GM19099 (cell line): ENCODE data around the gene NUDT14.

Experiments used
- POLR2A ChIP-seq: IDR thresholded peaks from 3 replicates; pipeline ENCODE4 v1.6.1; 2011; ENCODE audit warnings: low read depth; ENCODE audit not compliant: insufficient read length; ENCODE audit errors: extremely low read depth

NUDT14 gene

GRCh38 chr14:105217774-105218173 lies 36.7 kb upstream of the NUDT14 start:
- no peak for TF ChIP-seq POLR2A

DNA sequence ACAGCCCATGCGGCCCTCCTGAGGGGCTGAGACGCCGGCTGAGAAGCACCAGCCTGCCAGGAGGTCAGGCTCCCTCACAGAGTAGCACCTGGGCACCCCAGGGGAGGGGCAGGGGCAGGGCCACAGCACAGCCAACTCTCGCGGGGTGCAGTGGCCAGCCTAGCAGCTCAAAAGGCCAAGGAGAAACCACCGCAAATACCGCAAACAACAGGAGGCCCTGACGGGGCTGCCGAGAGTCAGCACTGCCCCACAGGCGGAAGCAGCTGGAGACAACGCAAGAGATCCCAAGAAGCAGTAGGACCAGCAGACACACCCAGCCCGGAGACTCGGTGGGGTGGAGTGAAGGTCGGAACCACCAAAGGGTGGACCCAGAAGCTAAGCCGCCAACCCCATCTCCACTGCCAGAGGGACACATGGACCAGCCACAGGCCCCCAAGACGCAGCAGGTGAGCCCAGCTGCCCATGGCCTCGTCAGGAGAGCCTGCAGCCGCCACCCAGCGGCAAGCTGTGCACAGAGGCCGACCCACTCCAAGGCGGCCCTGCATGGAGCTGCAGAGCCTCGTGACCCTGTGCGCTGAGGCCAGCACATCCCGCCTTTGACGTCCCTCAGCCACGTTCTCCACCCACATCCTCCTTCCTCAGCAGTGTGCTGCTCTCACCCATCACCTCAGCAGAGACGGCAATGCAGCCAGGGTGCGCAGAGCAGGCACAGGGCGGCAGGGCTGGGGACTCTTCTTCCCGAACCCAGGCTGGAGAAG lies 35.6 kb upstream of the NUDT14 start:
- no peak for TF ChIP-seq POLR2A

- TF ChIP-seq POLR2A: no peak
Observed at GRCh38 chr14:105215602-105216001, 34.5 kb upstream of the NUDT14 start.

GRCh38 chr14:105214324-105214915 lies 33.3 kb upstream of the NUDT14 start:
- TF ChIP-seq POLR2A: no peak

- TF ChIP-seq POLR2A: no peak
Observed at GRCh38 chr14:105213361-105213760, 32.2 kb upstream of the NUDT14 start.

DNA sequence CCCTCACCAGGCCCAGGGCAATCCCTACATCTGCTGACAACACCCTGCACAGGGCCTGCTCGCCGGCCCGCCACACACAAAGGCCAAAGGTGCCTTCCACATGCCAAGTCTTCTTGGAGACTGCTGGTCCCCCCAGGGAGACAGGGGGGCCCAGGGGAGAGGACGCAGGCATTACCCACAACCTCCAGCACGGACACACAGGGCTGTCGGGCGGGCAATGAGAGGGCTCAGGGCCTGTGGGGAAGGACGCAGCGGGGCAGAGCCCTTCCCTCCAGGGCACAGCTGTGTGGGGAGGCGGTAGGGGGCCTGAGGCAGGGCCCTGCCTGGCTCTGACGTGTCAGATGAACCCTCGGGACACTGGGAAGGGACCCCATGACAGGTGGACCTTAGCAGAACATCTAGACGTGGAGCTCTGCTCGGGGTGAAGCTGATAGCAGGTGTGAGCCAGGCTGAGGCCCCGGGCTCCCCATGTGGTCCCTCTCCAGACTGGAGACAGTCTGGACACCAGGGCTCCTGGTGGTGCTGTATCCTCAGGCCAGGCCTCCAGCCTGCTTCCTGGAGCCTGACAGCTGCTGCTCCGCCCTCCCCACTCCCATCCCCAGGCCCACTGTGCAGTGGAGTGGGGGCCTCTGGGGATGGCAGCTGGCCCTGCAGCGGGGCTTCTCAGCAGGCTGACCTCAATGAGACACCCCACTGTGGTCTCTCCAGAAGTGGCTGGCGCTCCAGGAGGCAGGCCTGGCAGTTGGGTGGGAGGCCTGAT lies 31.6 kb upstream of the NUDT14 start:
- TF ChIP-seq POLR2A: no peak

GRCh38 chr14:105211758-105212089 lies 30.6 kb upstream of the NUDT14 start:
- no peak for TF ChIP-seq POLR2A

GRCh38 chr14:105211086-105211757 lies 30.1 kb upstream of the NUDT14 start:
- no peak for TF ChIP-seq POLR2A

DNA sequence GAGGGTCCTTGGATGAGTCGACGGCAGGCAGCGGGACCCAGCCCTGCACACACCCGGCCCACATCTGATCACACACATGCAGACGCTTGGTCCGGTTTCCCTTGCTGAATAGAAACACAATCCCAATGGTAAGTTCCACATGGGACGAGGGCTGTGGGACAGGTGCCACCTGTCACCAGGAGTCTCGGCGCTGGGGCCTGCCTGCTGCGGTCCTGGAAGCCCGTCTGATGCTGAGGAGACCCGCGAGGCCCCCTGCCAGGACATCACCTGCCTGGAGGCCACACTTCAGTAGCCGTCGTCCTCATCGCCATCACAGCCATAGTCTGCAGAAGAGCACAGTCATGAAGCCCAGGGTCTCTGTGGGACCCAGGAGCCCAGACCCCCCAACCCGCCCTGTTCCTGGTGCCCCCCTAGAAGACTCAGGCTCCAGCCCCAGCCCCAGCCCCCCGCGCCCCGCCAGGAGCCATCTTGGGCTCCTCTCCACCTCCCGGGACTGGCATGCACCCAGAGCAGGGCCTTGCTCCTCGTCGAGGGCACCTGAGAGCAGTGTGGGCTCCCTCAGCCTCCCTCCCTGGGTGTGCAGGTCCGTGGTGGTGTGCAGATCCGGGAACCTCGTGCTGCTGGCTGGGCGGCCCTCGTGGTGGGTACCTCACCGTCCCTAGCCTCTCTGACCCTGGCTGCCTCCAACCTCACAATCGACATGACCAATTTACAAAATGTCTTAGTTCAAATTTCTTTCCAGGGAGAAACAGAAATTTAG lies 29.3 kb upstream of the NUDT14 start:
- no peak for TF ChIP-seq POLR2A

DNA sequence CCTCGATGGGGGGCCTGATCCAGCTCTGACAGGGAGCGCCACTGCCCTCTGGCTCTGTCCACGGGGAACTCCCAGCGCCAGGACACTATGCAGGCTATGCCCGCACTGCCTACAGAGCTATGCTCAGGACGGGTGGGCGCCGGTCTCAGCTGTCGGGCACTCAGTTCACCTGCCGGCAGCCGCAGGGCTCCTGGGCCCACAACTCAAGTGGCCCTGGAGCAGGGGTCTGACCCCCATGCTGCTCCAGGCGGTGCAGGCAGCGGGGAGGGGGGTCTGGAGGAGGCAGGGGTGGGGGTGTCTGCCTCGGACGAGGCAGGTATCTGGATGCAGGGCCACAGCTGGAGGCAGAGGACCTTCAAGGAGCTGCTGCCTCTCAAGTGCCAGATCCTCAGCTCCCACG lies 28.5 kb upstream of the NUDT14 start:
- no peak for TF ChIP-seq POLR2A

DNA sequence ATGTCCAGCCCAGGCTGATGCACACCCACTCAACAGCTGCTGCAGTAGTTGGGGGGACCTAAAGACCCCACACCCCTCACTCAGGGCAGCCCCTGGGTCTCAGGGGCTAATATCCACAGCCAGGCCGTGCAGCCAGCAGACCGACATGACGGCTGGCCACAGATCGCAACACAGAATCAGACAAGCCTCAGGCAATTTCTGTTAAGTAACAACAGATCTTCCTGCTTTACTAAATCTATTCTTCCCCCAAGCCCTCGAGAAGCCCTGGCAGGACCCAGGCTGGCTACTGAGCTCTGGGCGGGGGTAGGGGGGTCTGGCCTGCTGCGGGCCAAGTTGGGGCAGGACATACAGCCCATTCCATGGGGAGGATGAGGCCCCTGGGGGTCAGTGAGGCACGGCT lies 28.0 kb upstream of the NUDT14 start:
- TF ChIP-seq POLR2A: no peak

- no peak for TF ChIP-seq POLR2A
Observed at GRCh38 chr14:105208738-105209075, 27.6 kb upstream of the NUDT14 start.

DNA sequence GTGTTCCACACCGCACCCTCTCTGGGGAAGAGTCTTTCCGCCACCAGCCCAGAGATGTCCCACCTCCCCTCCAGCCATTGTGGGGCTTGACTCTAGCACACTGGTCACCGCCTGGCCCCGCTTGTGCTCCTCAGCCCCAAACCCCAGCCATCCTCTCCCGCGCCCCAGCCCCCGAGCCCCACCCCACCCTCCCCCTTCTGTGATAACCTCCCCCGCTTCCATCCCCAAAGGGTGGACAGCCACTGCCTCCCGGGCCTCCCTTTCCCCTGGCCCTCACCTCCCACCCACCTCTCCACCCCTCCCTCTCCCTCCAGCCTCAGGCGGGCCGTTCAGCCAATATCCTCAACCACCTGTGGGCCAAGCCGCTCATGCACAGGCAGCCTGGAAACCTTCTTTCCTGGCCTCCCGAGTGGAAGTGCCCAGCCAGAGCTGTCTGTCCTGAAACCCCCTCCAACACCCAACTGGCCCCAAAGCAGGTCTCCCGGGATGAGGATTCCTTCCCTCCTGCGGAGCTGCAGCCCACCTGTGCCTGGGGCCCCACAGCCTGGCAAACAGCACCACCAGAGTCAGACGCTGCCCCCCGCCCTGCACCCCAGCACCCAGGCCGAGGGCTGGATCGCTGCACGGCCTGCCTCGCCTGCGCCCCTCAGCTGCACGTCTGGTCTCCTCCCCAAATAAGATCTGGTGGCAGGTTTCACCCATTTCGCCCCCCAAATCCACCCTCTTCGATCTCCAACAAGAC lies 27.1 kb upstream of the NUDT14 start:
- TF ChIP-seq POLR2A: no peak

DNA sequence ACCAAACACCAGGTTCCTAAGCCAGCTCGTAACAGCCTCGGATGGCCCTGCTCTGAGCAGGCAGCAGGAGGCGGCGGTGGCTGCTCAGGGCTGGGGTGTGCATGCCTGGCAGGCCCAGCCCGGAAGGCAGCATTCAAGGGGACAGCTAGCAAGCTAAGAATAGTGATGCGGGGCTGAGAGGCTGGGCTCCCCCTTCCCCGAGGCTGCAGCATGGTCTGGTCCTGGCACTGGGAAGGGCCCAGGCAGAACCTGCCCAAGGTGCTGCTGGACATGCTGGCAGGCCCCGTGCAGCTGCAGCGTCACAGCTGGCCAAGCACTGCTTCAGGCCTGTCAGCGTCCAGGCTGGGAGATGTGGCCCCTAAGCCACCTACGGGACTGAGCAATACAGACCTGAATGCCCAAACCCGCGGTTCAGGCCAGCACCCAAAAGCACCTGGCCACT lies 26.4 kb upstream of the NUDT14 start:
- TF ChIP-seq POLR2A: no peak
